HepG2 (cell line): Measurements from ENCODE around the gene SLC2A4. TPM values are rescaled to one million over a fixed set of nuclear protein-coding genes. Genes with fewer than 3 reads are reported as not detected.

Source experiments
- EEA1 ChIP-seq: sonication (generic); formaldehyde crosslinking; IDR thresholded peaks from 2 replicates; pipeline ENCODE4 v1.5.1; 2020; ENCODE audit warnings: mild to moderate bottlenecking, missing genetic modification reagents, borderline replicate concordance
- FUBP1 ChIP-seq: sonication (generic); formaldehyde crosslinking; IDR thresholded peaks from 2 replicates; pipeline ENCODE4 v1.5.1; 2020; ENCODE audit warnings: missing genetic modification reagents, mild to moderate bottlenecking, borderline replicate concordance
- GZF1 ChIP-seq: sonication (generic); formaldehyde crosslinking; IDR thresholded peaks from 2 replicates; pipeline ENCODE4 v1.5.1; 2020; ENCODE audit warnings: mild to moderate bottlenecking, missing genetic modification reagents
- PHF21A ChIP-seq: sonication (generic); formaldehyde crosslinking; IDR thresholded peaks from 2 replicates; pipeline ENCODE4 v1.5.0; 2020; ENCODE audit warnings: mild to moderate bottlenecking, missing genetic modification reagents
- USF2 ChIP-seq, 2 experiments: sonication (generic) in 1 of 2; formaldehyde crosslinking in 1 of 2; IDR thresholded peaks; 2 replicates each; pipeline versions ENCODE4 v1.5.1 to v1.6.1; 2011 to 2020; ENCODE audit warnings: borderline replicate concordance in 1 of 2, low read depth in 1 of 2, low read length in 1 of 2, mild to moderate bottlenecking in 1 of 2, missing genetic modification reagents in 1 of 2, moderate library complexity in 1 of 2
- ZEB1 ChIP-seq: IDR thresholded peaks from 2 replicates; pipeline ENCODE4 v1.6.1; 2012; ENCODE audit warnings: mild to moderate bottlenecking, low read depth, inconsistent platforms; ENCODE audit not compliant: insufficient replicate concordance
- ZFP1 ChIP-seq: IDR thresholded peaks from 2 replicates; pipeline ENCODE4 v1.6.1; 2016
- ZNF20 ChIP-seq: sonication (generic); formaldehyde crosslinking; IDR thresholded peaks from 2 replicates; pipeline ENCODE4 v1.4.0; 2020; ENCODE audit warnings: mild to moderate bottlenecking, moderate library complexity, missing genetic modification reagents
- ZNF530 ChIP-seq: sonication (generic); formaldehyde crosslinking; IDR thresholded peaks from 2 replicates; pipeline ENCODE4 v1.5.0; 2020; ENCODE audit warnings: low read depth, mild to moderate bottlenecking, missing genetic modification reagents
- ZNF629 ChIP-seq: sonication (generic); formaldehyde crosslinking; conservative IDR thresholded peaks from 2 replicates; pipeline ENCODE4 v1.5.0; 2020; ENCODE audit warnings: missing genetic modification reagents
- ZNF883 ChIP-seq: sonication (generic); formaldehyde crosslinking; IDR thresholded peaks from 2 replicates; pipeline ENCODE4 v1.5.1; 2020; ENCODE audit warnings: mild to moderate bottlenecking, missing genetic modification reagents; ENCODE audit errors: not compliant biosample characterization
- polyA plus RNA-seq, 8 experiments: library from polyadenylated mRNA; depleted of rRNA in 3 of 8; stranded (reverse) in 7 of 8; unstranded in 1 of 8; fragments of >200 nt; fragmentation: Illumina TruSeq in 4 of 8; extraction: Trizol in 4 of 8; gene quantifications; 2 replicates each; pipeline versions ENCODE4 v1.2.1 to v1.2.3, GENCODE V29; 2011 to 2016; ENCODE audit warnings: low read depth in 4 of 8, missing spikeins in 1 of 8, mixed read lengths in 1 of 8; ENCODE audit not compliant: insufficient read depth in 1 of 8
- total RNA-seq, 5 experiments: library from RNA; depleted of rRNA; stranded (reverse); fragments of >200 nt; fragmentation: Illumina TruSeq; extraction: Trizol; gene quantifications; 2 replicates each; pipeline ENCODE4 v1.2.3, GENCODE V29; 2016; ENCODE audit warnings: low read depth in 1 of 5
- TF ChIP-seq, protein P1 (sequence below): IDR thresholded peaks from 2 replicates; pipeline ENCODE4 v1.6.1; 2016; ENCODE audit warnings: mild to moderate bottlenecking
- TF ChIP-seq, protein P2 (sequence below): sonication (generic); formaldehyde crosslinking; IDR thresholded peaks from 2 replicates; pipeline ENCODE4 v1.5.0; 2020; ENCODE audit warnings: mild to moderate bottlenecking, missing genetic modification reagents, borderline replicate concordance

The SLC2A4 gene
- total and polyA plus RNA-seq, 2 of the 13 experiments (the other 11 are each of a cell fraction or from before 2014, with no cell fraction given), result 4.9 to 5.8 TPM

GRCh38 chr17:7239091-7240027, 42.2 kb upstream of the SLC2A4 start, which contains the start of gene PHF23 (continued):
- no peak for TF ChIP-seq ZEB1
- TF ChIP-seq EEA1 (CRISPR knock-in tag), result 0 out of 2 replicates have a peak, but pooled peaks have one; percentile 41
- TF ChIP-seq PHF21A (CRISPR knock-in tag), result no peak
- TF ChIP-seq FUBP1 (CRISPR knock-in tag), result no peak
- TF ChIP-seq USF2 (IDR thresholded peaks at IDR 0.05; ENCODE audit: low read depth, low read length), result no peak
- TF ChIP-seq USF2 (CRISPR knock-in tag; IDR thresholded peaks at IDR 0.05; ENCODE audit: borderline replicate concordance), result no peak
- TF ChIP-seq, protein P1, sequence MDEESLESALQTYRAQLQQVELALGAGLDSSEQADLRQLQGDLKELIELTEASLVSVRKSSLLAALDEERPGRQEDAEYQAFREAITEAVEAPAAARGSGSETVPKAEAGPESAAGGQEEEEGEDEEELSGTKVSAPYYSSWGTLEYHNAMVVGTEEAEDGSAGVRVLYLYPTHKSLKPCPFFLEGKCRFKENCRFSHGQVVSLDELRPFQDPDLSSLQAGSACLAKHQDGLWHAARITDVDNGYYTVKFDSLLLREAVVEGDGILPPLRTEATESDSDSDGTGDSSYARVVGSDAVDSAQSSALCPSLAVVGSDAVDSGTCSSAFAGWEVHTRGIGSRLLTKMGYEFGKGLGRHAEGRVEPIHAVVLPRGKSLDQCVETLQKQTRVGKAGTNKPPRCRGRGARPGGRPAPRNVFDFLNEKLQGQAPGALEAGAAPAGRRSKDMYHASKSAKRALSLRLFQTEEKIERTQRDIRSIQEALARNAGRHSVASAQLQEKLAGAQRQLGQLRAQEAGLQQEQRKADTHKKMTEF, result peak; percentile 86; the same call in 1 of the 2 replicates
- no peak for TF ChIP-seq ZNF20 (CRISPR knock-in tag)
- TF ChIP-seq ZNF530 (CRISPR knock-in tag), result no peak
- TF ChIP-seq ZFP1, result no peak
- TF ChIP-seq, protein P2, sequence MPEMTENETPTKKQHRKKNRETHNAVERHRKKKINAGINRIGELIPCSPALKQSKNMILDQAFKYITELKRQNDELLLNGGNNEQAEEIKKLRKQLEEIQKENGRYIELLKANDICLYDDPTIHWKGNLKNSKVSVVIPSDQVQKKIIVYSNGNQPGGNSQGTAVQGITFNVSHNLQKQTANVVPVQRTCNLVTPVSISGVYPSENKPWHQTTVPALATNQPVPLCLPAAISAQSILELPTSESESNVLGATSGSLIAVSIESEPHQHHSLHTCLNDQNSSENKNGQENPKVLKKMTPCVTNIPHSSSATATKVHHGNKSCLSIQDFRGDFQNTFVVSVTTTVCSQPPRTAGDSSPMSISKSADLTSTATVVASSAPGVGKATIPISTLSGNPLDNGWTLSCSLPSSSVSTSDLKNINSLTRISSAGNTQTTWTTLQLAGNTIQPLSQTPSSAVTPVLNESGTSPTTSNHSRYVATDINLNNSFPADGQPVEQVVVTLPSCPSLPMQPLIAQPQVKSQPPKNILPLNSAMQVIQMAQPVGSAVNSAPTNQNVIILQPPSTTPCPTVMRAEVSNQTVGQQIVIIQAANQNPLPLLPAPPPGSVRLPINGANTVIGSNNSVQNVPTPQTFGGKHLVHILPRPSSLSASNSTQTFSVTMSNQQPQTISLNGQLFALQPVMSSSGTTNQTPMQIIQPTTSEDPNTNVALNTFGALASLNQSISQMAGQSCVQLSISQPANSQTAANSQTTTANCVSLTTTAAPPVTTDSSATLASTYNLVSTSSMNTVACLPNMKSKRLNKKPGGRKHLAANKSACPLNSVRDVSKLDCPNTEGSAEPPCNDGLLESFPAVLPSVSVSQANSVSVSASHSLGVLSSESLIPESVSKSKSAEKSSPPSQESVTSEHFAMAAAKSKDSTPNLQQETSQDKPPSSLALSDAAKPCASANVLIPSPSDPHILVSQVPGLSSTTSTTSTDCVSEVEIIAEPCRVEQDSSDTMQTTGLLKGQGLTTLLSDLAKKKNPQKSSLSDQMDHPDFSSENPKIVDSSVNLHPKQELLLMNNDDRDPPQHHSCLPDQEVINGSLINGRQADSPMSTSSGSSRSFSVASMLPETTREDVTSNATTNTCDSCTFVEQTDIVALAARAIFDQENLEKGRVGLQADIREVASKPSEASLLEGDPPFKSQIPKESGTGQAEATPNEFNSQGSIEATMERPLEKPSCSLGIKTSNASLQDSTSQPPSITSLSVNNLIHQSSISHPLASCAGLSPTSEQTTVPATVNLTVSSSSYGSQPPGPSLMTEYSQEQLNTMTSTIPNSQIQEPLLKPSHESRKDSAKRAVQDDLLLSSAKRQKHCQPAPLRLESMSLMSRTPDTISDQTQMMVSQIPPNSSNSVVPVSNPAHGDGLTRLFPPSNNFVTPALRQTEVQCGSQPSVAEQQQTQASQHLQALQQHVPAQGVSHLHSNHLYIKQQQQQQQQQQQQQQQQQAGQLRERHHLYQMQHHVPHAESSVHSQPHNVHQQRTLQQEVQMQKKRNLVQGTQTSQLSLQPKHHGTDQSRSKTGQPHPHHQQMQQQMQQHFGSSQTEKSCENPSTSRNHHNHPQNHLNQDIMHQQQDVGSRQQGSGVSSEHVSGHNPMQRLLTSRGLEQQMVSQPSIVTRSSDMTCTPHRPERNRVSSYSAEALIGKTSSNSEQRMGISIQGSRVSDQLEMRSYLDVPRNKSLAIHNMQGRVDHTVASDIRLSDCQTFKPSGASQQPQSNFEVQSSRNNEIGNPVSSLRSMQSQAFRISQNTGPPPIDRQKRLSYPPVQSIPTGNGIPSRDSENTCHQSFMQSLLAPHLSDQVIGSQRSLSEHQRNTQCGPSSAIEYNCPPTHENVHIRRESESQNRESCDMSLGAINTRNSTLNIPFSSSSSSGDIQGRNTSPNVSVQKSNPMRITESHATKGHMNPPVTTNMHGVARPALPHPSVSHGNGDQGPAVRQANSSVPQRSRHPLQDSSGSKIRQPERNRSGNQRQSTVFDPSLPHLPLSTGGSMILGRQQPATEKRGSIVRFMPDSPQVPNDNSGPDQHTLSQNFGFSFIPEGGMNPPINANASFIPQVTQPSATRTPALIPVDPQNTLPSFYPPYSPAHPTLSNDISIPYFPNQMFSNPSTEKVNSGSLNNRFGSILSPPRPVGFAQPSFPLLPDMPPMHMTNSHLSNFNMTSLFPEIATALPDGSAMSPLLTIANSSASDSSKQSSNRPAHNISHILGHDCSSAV (CRISPR knock-in tag), result no peak
- peak; percentile 41 for TF ChIP-seq ZNF883
- TF ChIP-seq GZF1 (CRISPR knock-in tag), result no peak
- TF ChIP-seq ZNF629 (CRISPR knock-in tag), result 0 out of 2 replicates have a peak, but pooled peaks have one; percentile 5
